Neuronal stem cell (in vitro differentiated cells): ENCODE measurements around the gene TRAP1.
A peak's percentile ranks its signal among the peaks of the same experiment; 100 is the strongest.

Experiments
- DNase-seq: peaks from one replicate; pipeline ENCODE4 v3.0.0-alpha.2; 2013; ENCODE audit warnings: low spot score
- H2AFZ ChIP-seq: one replicate; pipeline ENCODE4 v1.6.1; 2013; ENCODE audit warnings: mild to moderate bottlenecking, low read length, inconsistent platforms
- H2AK5ac ChIP-seq: 2 replicates; pipeline ENCODE4 v1.6.1; 2013; ENCODE audit warnings: low read depth, mild to moderate bottlenecking, inconsistent platforms, low read length, moderate library complexity, mixed read lengths
- H2BK120ac ChIP-seq: 2 replicates; pipeline ENCODE4 v1.6.1; 2013; ENCODE audit warnings: low read depth, mild to moderate bottlenecking, inconsistent platforms, low read length, moderate library complexity, mixed read lengths
- H2BK12ac ChIP-seq: one replicate; pipeline ENCODE4 v1.6.1; 2013; ENCODE audit warnings: low read length, inconsistent platforms
- H2BK15ac ChIP-seq: 2 replicates; pipeline ENCODE4 v1.6.1; 2013; ENCODE audit warnings: mild to moderate bottlenecking, low read length, inconsistent platforms, mixed read lengths
- H2BK5ac ChIP-seq: one replicate; pipeline ENCODE4 v1.6.1; 2013; ENCODE audit warnings: inconsistent platforms, mild to moderate bottlenecking, low read length, moderate library complexity
- H3K14ac ChIP-seq: one replicate; pipeline ENCODE4 v1.6.1; 2013; ENCODE audit warnings: low read length, inconsistent platforms
- H3K18ac ChIP-seq: 2 replicates; pipeline ENCODE4 v1.6.1; 2013; ENCODE audit warnings: low read length, inconsistent platforms
- H3K23ac ChIP-seq: 2 replicates; pipeline ENCODE4 v1.6.1; 2013; ENCODE audit warnings: low read depth, mild to moderate bottlenecking, mixed read lengths, low read length, inconsistent platforms; ENCODE audit not compliant: poor library complexity
- H3K27ac ChIP-seq: replicated peaks from 3 replicates; pipeline ENCODE4 v1.5.1; 2013; ENCODE audit warnings: low read length, inconsistent platforms
- H3K27me3 ChIP-seq, 3 experiments: 2 replicates each; pipeline ENCODE4 v1.6.1; 2013; ENCODE audit warnings: low read length in 3 of 3, mild to moderate bottlenecking in 2 of 3, inconsistent platforms in 1 of 3, low read depth in 1 of 3, mixed read lengths in 1 of 3, moderate library complexity in 1 of 3; ENCODE audit not compliant: control insufficient read depth in 3 of 3, insufficient read depth in 3 of 3
- H3K36me3 ChIP-seq, 2 donors: replicated peaks in 1 of 2; 2 replicates each; pipeline ENCODE4 v1.6.1; 2013; ENCODE audit warnings: low read length in 2 of 2; ENCODE audit not compliant: control insufficient read depth in 2 of 2, insufficient read depth in 2 of 2
- H3K4ac ChIP-seq: 2 replicates; pipeline ENCODE4 v1.6.1; 2013; ENCODE audit warnings: inconsistent platforms, mild to moderate bottlenecking, low read length, moderate library complexity
- H3K4me1 ChIP-seq, 2 donors: 1 replicate in 1 of 2; 2 replicates in 1 of 2; pipeline ENCODE4 v1.6.1; 2013; ENCODE audit warnings: low read length in 2 of 2, low read depth in 1 of 2; ENCODE audit not compliant: control insufficient read depth in 2 of 2, insufficient read depth in 1 of 2
- H3K4me2 ChIP-seq: one replicate; pipeline ENCODE4 v1.6.1; 2013; ENCODE audit warnings: mild to moderate bottlenecking, low read length, inconsistent platforms; ENCODE audit not compliant: insufficient read depth, poor library complexity, severe bottlenecking
- H3K4me3 ChIP-seq, 2 donors: 2 replicates each; pipeline ENCODE4 v1.5.1; 2013; ENCODE audit warnings: low read length in 2 of 2, mild to moderate bottlenecking in 2 of 2, inconsistent platforms in 1 of 2, moderate library complexity in 1 of 2
- H3K79me1 ChIP-seq: one replicate; pipeline ENCODE4 v1.6.1; 2013; ENCODE audit warnings: low read depth, mild to moderate bottlenecking, inconsistent platforms, low read length, moderate library complexity
- H3K9ac ChIP-seq: one replicate; pipeline ENCODE4 v1.6.1; 2013; ENCODE audit warnings: mild to moderate bottlenecking, low read depth, low read length, inconsistent platforms; ENCODE audit not compliant: poor library complexity
- H3K9me3 ChIP-seq, 2 donors: replicated peaks in 1 of 2; 2 replicates each; pipeline versions ENCODE3 to v1.6.1; 2013; ENCODE audit warnings: low read length in 2 of 2, mild to moderate bottlenecking in 2 of 2, inconsistent platforms in 1 of 2, low read depth in 1 of 2, mixed read lengths in 1 of 2, moderate library complexity in 1 of 2; ENCODE audit not compliant: control insufficient read depth in 2 of 2, insufficient read depth in 1 of 2
- H4K8ac ChIP-seq: one replicate; pipeline ENCODE4 v1.6.1; 2013; ENCODE audit warnings: low read depth, mild to moderate bottlenecking, inconsistent platforms, low read length, moderate library complexity
- H4K91ac ChIP-seq: one replicate; pipeline ENCODE4 v1.6.1; 2013; ENCODE audit warnings: low read length, low read depth, mild to moderate bottlenecking, inconsistent platforms; ENCODE audit not compliant: poor library complexity
- WGBS, 2 donors: extraction: QIAGEN DNeasy Blood & Tissue Kit; methylation state at CpG; one replicate each; pipeline ENCODE4 v1.1.7; 2013; ENCODE audit warnings: missing lambda C conversion rate in 2 of 2, mixed read lengths in 1 of 2; ENCODE audit not compliant: insufficient read length in 2 of 2, insufficient replicate concordance in 1 of 2; ENCODE audit errors: extremely low coverage in 2 of 2; 5-methylcytosine and 5-hydroxymethylcytosine counted together

The TRAP1 gene

GRCh38 chr16:3755249-3755648, 37.9 kb upstream of the TRAP1 start:
- Histone ChIP-seq H3K4me1 (peaks cover 0 to 2% of the 10 kb centered on the region in 2 donors), H4K91ac (no peak overlapping the region), H3K14ac (no peak overlapping the region), H3K4me3 (no peak overlapping the region), H3K27ac (no peak overlapping the region), H3K23ac (no peak overlapping the region), H3K79me1 (peaks cover 5% of the 10 kb centered on the region), H3K27me3 (no peaks in the 10 kb centered on the region), H3K36me3 (peaks cover 32 to 99% of the 10 kb centered on the region in 2 donors), H2BK15ac (no peak overlapping the region), H3K4ac (no peak overlapping the region), H3K9ac (no peak overlapping the region), H3K9me3 (no peaks in the 10 kb centered on the region), H3K4me2 (no peak overlapping the region), H2BK120ac (no peak overlapping the region), H2AK5ac (no peak overlapping the region), H3K18ac (no peak overlapping the region), H2AFZ (no peak overlapping the region), H2BK5ac (no peak overlapping the region), H4K8ac (no peak overlapping the region), H2BK12ac (no peak overlapping the region)
- WGBS, 2 donors, result no CpG with 5 or more reads among the region's 4 CpGs
- DNase-seq, result no peak

GRCh38 chr16:3754772-3755171, 37.4 kb upstream of the TRAP1 start:
- Histone ChIP-seq H3K27me3 (no peaks in the 10 kb centered on the region), H3K4me2 (no peak overlapping the region), H3K4me3 (no peak overlapping the region), H4K8ac (no peak overlapping the region), H3K79me1 (peaks cover 5% of the 10 kb centered on the region), H3K14ac (no peak overlapping the region), H3K36me3 (peaks cover 35 to 99% of the 10 kb centered on the region in 2 donors), H2BK12ac (no peak overlapping the region), H3K23ac (no peak overlapping the region), H2BK15ac (no peak overlapping the region), H3K18ac (no peak overlapping the region), H3K9ac (no peak overlapping the region), H3K4ac (no peak overlapping the region), H3K27ac (no peak overlapping the region), H4K91ac (no peak overlapping the region), H2AFZ (no peak overlapping the region), H2BK5ac (no peak overlapping the region), H3K9me3 (no peaks in the 10 kb centered on the region), H2AK5ac (no peak overlapping the region), H2BK120ac (no peak overlapping the region), H3K4me1 (peaks cover 0 to 2% of the 10 kb centered on the region in 2 donors)
- WGBS, 2 donors, result no CpG with 5 or more reads among the region's 5 CpGs
- no peak for DNase-seq

GRCh38 chr16:3754081-3754703, 36.9 kb upstream of the TRAP1 start:
- H2BK120ac ChIP-seq, result no peak overlapping the region
- DNase-seq, result no peak
- H3K27ac ChIP-seq, result no peak overlapping the region
- no peak overlapping the region for H2BK5ac ChIP-seq
- H3K14ac ChIP-seq, result no peak overlapping the region
- no peak overlapping the region for H3K23ac ChIP-seq
- H3K18ac ChIP-seq, result no peak overlapping the region
- no peak overlapping the region for H3K4me2 ChIP-seq
- peaks cover 0 to 2% of the 10 kb centered on the region in 2 donors for H3K4me1 ChIP-seq
- H4K8ac ChIP-seq, result no peak overlapping the region
- H3K27me3 ChIP-seq, result no peaks in the 10 kb centered on the region
- no peak overlapping the region for H2AFZ ChIP-seq
- H3K4me3 ChIP-seq, result no peak overlapping the region
- H4K91ac ChIP-seq, result no peak overlapping the region
- peaks cover 5% of the 10 kb centered on the region for H3K79me1 ChIP-seq
- H2BK15ac ChIP-seq, result no peak overlapping the region
- no peak overlapping the region for H3K4ac ChIP-seq
- no peaks in the 10 kb centered on the region for H3K9me3 ChIP-seq
- H3K9ac ChIP-seq, result no peak overlapping the region
- peaks cover 36 to 100% of the 10 kb centered on the region in 2 donors for H3K36me3 ChIP-seq
- H2BK12ac ChIP-seq, result no peak overlapping the region
- H2AK5ac ChIP-seq, result no peak overlapping the region
- no CpG with 5 or more reads among the region's 4 CpGs for WGBS, 2 donors

- no peaks in the 10 kb centered on the region for H3K9me3 ChIP-seq
- H4K8ac ChIP-seq, result no peak overlapping the region
- peak overlapping the region; percentile 33 for H3K9ac ChIP-seq
- no peak overlapping the region for H3K27ac ChIP-seq
- H3K18ac ChIP-seq, result no peak overlapping the region
- H3K4me2 ChIP-seq, result no peak overlapping the region
- H3K27me3 ChIP-seq, result no peaks in the 10 kb centered on the region
- no peak overlapping the region for H3K4ac ChIP-seq
- H2AK5ac ChIP-seq, result no peak overlapping the region
- peaks cover 5% of the 10 kb centered on the region for H3K79me1 ChIP-seq
- WGBS, 2 donors, result no CpG with 5 or more reads among the region's 15 CpGs
- no peak overlapping the region for H2BK12ac ChIP-seq
- H3K23ac ChIP-seq, result no peak overlapping the region
- peaks cover 37 to 97% of the 10 kb centered on the region in 2 donors for H3K36me3 ChIP-seq
- H3K4me3 ChIP-seq, result no peak overlapping the region
- H2BK5ac ChIP-seq, result no peak overlapping the region
- no peak overlapping the region for H2AFZ ChIP-seq
- no peak overlapping the region for H2BK15ac ChIP-seq
- no peak overlapping the region for H2BK120ac ChIP-seq
- no peak overlapping the region for H4K91ac ChIP-seq
- DNase-seq, result no peak
- no peak overlapping the region for H3K14ac ChIP-seq
- H3K4me1 ChIP-seq, result peaks cover 0 to 2% of the 10 kb centered on the region in 2 donors
Measured at GRCh38 chr16:3752984-3753383, 35.7 kb upstream of the TRAP1 start.
